NCI-H2196 (cell line): ENCODE results near the gene ANKRD30A.
"Not testable (repeated sequence)": the region's sequence is repeated elsewhere in the genome, so short reads cannot be mapped to it uniquely, and the experiment has no call there.

Source experiments
- DNase-seq: peaks from one replicate; lab custom pipeline; 2025; ENCODE audit not compliant: unreplicated experiment; lab: John Stamatoyannopoulos, UW

The ANKRD30A gene

GRCh38 chr10:37125191-37125732 lies at the start of gene ANKRD30A:
Gene ANKRD30A, plus strand, starts transcription at chr10:37125598. Its CDS starts 190 bp downstream, at chr10:37125788.
- no peak for DNase-seq

- DNase-seq: not testable (repeated sequence)
Measured at GRCh38 chr10:37076083-37076482, 49.3 kb upstream of the ANKRD30A start.

GRCh38 chr10:37095792-37096573 lies 29.4 kb upstream of the ANKRD30A start:
- no peak for DNase-seq

GRCh38 chr10:37101261-37101660 lies 24.1 kb upstream of the ANKRD30A start:
- no peak for DNase-seq

GRCh38 chr10:37109000-37109399 lies 16.4 kb upstream of the ANKRD30A start:
- DNase-seq: no peak

- no peak for DNase-seq
Measured at GRCh38 chr10:37124532-37124931, 866 bp upstream of the ANKRD30A start.

- no peak for DNase-seq
Measured at GRCh38 chr10:37125921-37126320, 523 bp downstream of the ANKRD30A start.

GRCh38 chr10:37146443-37146842 lies 21.0 kb downstream of the ANKRD30A start:
- no peak for DNase-seq

GRCh38 chr10:37162430-37162829 lies 37.0 kb downstream of the ANKRD30A start:
- DNase-seq: not testable (repeated sequence)

- not testable (repeated sequence) for DNase-seq
Measured at GRCh38 chr10:37171945-37172344, 46.5 kb downstream of the ANKRD30A start.

- not testable (repeated sequence) for DNase-seq
Measured at GRCh38 chr10:37178296-37178695, 52.9 kb downstream of the ANKRD30A start.

GRCh38 chr10:37182719-37183118 lies 57.3 kb downstream of the ANKRD30A start:
- not testable (repeated sequence) for DNase-seq

- no peak for DNase-seq
Measured at GRCh38 chr10:37206132-37206531, 80.7 kb downstream of the ANKRD30A start.

- no peak for DNase-seq
Measured at GRCh38 chr10:37220866-37221265, 95.5 kb downstream of the ANKRD30A start.

- DNase-seq: no peak
Measured at GRCh38 chr10:37222046-37222445, 96.6 kb downstream of the ANKRD30A start.

- no peak for DNase-seq
Measured at GRCh38 chr10:37225163-37225562, 99.8 kb downstream of the ANKRD30A start.

GRCh38 chr10:37226524-37226923 lies 101.1 kb downstream of the ANKRD30A start:
- DNase-seq: no peak

- DNase-seq: no peak
Measured at GRCh38 chr10:37234692-37235091, 109.3 kb downstream of the ANKRD30A start.

GRCh38 chr10:37236093-37236492 lies 110.7 kb downstream of the ANKRD30A start:
- DNase-seq: no peak

GRCh38 chr10:37240223-37240622 lies 114.8 kb downstream of the ANKRD30A start:
- DNase-seq: no peak

- no peak for DNase-seq
Measured at GRCh38 chr10:37246637-37247036, 121.2 kb downstream of the ANKRD30A start.

GRCh38 chr10:37255837-37256236 lies 130.4 kb downstream of the ANKRD30A start:
- not testable (repeated sequence) for DNase-seq

GRCh38 chr10:37263304-37263703 lies 137.9 kb downstream of the ANKRD30A start:
- DNase-seq: no peak
